ENCODE measurements around the gene GSTA4.

The GSTA4 gene

DNA sequence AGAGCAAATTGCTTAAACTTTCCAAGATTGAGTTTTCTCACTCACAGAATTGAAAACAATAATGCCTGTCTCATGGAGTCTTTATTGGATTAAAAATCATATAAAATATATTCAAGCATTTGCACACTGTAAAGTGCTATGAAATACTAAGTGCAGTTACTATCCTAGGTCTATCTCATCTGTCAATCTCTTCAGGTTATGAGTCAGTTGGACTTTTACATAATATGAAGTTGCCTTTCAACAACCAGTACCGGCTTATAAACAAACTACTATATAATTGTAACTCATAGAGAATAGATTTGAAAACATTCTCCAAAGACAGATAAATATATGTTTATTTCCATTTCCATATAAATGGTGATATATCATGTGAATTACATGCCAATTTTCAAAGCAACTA, 20.4 kb upstream of the GSTA4 start:
- ChIA-PET POLR2A (no interaction called here), CTCF (interaction anchor here (1.4 kb wide), 1 partner anchor 10 kb away, joined by 3 read pairs; no protein-coding TSS in a partner anchor)
- no peak overlapping the region for H3K27ac ChIP-seq (ENCODE audit: extremely low read depth, low read depth, low read length)
- H3K4me3 ChIP-seq (ENCODE audit: low read depth, low read length), result no peak overlapping the region
- TF ChIP-seq ZNF214 (tag by site-specific recombination; IDR thresholded peaks at IDR 0.05; ENCODE audit: borderline replicate concordance) (no peak), ZNF76 (tag by site-specific recombination; IDR thresholded peaks at IDR 0.05; ENCODE audit: borderline replicate concordance, low read depth) (no peak), ZNF585B (tag by site-specific recombination; IDR thresholded peaks at IDR 0.05) (no peak), ZNF248 (tag by site-specific recombination; IDR thresholded peaks at IDR 0.05) (no peak), ZEB2 (tag by site-specific recombination; IDR thresholded peaks at IDR 0.05) (no peak), ZNF555 (tag by site-specific recombination; conservative IDR thresholded peaks at IDR 0.05) (no peak), ZNF354C (tag by site-specific recombination; IDR thresholded peaks at IDR 0.05; ENCODE audit: borderline replicate concordance, low read depth) (no peak), ZNF2 (tag by site-specific recombination; IDR thresholded peaks at IDR 0.05) (no peak), ZBTB1 (tag by site-specific recombination; IDR thresholded peaks at IDR 0.05) (no peak), ZNF114 (tag by site-specific recombination; IDR thresholded peaks at IDR 0.05) (no peak), ZNF433 (tag by site-specific recombination; IDR thresholded peaks at IDR 0.05; ENCODE audit: low read depth) (no peak), ZNF560 (tag by site-specific recombination; IDR thresholded peaks at IDR 0.05; ENCODE audit: borderline replicate concordance) (no peak), ZNF548 (tag by site-specific recombination; IDR thresholded peaks at IDR 0.05) (no peak)
- TF ChIP-seq, protein P1, sequence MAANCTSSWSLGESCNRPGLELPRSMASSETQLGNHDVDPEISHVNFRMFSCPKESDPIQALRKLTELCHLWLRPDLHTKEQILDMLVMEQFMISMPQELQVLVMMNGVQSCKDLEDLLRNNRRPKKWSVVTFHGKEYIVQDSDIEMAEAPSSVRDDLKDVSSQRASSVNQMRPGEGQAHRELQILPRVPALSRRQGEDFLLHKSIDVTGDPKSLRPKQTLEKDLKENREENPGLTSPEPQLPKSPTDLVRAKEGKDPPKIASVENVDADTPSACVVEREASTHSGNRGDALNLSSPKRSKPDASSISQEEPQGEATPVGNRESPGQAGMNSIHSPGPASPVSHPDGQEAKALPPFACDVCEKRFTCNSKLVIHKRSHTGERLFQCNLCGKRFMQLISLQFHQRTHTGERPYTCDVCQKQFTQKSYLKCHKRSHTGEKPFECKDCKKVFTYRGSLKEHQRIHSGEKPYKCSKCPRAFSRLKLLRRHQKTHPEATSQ (tag by site-specific recombination; IDR thresholded peaks at IDR 0.05), result no peak
- TF ChIP-seq, protein P2, sequence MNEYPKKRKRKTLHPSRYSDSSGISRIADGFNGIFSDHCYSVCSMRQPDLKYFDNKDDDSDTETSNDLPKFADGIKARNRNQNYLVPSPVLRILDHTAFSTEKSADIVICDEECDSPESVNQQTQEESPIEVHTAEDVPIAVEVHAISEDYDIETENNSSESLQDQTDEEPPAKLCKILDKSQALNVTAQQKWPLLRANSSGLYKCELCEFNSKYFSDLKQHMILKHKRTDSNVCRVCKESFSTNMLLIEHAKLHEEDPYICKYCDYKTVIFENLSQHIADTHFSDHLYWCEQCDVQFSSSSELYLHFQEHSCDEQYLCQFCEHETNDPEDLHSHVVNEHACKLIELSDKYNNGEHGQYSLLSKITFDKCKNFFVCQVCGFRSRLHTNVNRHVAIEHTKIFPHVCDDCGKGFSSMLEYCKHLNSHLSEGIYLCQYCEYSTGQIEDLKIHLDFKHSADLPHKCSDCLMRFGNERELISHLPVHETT (tag by site-specific recombination; IDR thresholded peaks at IDR 0.05), result no peak
- H3K4me1 ChIP-seq (ENCODE audit: control insufficient read depth, insufficient read depth, low read length), result no peaks in the 10 kb centered on the region
- no peaks in the 10 kb centered on the region for H3K9me3 ChIP-seq (ENCODE audit: control insufficient read depth, insufficient read depth, low read depth, low read length)
- peaks cover 15 to 52% of the 10 kb centered on the region in 2 experiments for H3K36me3 ChIP-seq (ENCODE audit: control insufficient read depth in 2 of 2, insufficient read depth in 1 of 2, low read length in 2 of 2)

DNA sequence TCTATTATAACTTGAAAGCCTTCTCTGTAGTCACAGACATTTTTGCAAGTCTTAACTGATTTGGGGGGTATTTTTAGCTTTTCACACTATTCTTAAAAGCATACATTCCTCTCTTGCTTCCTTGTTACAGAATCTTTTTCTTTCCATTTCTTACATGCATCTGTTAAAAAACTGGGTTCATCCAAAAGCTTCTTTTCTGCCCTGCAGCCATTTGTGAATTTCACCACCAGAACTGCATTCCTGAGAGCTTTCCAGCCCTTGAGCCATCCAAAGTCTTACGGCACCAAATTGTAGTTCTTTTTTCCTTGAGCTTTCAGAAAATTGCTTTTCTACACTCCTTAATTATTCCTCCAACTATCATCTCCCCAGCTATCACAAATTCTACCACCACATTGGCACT, 19.7 kb upstream of the GSTA4 start:
- H3K36me3 ChIP-seq (ENCODE audit: control insufficient read depth in 2 of 2, insufficient read depth in 1 of 2, low read length in 2 of 2), result peaks cover 17 to 60% of the 10 kb centered on the region in 2 experiments
- POLR2A ChIA-PET, result no interaction called here
- TF ChIP-seq ZNF140 (tag by site-specific recombination; IDR thresholded peaks at IDR 0.05), result no peak
- TF ChIP-seq GLIS2 (tag by site-specific recombination; IDR thresholded peaks at IDR 0.05), result no peak
- no peak for TF ChIP-seq ZNF146 (tag by site-specific recombination; IDR thresholded peaks at IDR 0.05)
- H3K4me3 ChIP-seq (ENCODE audit: low read depth, low read length), result no peak overlapping the region
- CTCF ChIA-PET, result interaction anchor here (1.4 kb wide), 1 partner anchor 9 kb away, joined by 3 read pairs; no protein-coding TSS in a partner anchor
- no peak overlapping the region for H3K27ac ChIP-seq (ENCODE audit: extremely low read depth, low read depth, low read length)
- H3K9me3 ChIP-seq (ENCODE audit: control insufficient read depth, insufficient read depth, low read depth, low read length), result no peaks in the 10 kb centered on the region
- no peaks in the 10 kb centered on the region for H3K4me1 ChIP-seq (ENCODE audit: control insufficient read depth, insufficient read depth, low read length)

DNA sequence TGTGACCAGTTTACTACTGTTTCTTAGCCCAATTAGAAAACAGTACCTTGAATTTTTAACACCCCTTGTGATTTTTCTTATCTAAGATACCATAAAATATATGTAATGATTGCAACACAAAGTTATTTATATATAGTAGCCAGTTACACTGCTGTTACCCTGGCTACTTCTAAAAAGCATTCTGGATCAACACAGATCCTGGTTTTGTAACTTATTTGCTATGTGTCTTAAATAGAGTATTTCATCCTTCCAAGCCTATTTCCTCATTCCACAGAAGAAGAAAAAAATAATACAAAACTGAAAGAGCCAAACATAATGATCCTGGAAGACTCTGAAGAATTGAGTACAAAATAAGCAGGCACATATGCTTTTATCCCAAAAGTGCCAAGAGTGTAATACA, 19.0 kb upstream of the GSTA4 start:
- CTCF ChIA-PET, result interaction anchor here (1.4 kb wide), 1 partner anchor 8 kb away, joined by 3 read pairs; no protein-coding TSS in a partner anchor
- TF ChIP-seq ZNF302 (tag by site-specific recombination; IDR thresholded peaks at IDR 0.05; ENCODE audit: low read depth) (no peak), ZNF426 (tag by site-specific recombination; IDR thresholded peaks at IDR 0.05) (no peak), ZNF621 (tag by site-specific recombination; IDR thresholded peaks at IDR 0.05) (no peak), ZNF214 (tag by site-specific recombination; IDR thresholded peaks at IDR 0.05; ENCODE audit: borderline replicate concordance) (no peak), ZNF292 (tag by site-specific recombination; IDR thresholded peaks at IDR 0.05; ENCODE audit: borderline replicate concordance, low read depth) (no peak), ZNF658 (tag by site-specific recombination; IDR thresholded peaks at IDR 0.05) (no peak)
- TF ChIP-seq, protein P3, sequence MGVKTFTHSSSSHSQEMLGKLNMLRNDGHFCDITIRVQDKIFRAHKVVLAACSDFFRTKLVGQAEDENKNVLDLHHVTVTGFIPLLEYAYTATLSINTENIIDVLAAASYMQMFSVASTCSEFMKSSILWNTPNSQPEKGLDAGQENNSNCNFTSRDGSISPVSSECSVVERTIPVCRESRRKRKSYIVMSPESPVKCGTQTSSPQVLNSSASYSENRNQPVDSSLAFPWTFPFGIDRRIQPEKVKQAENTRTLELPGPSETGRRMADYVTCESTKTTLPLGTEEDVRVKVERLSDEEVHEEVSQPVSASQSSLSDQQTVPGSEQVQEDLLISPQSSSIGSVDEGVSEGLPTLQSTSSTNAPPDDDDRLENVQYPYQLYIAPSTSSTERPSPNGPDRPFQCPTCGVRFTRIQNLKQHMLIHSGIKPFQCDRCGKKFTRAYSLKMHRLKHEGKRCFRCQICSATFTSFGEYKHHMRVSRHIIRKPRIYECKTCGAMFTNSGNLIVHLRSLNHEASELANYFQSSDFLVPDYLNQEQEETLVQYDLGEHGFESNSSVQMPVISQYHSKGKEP (tag by site-specific recombination; IDR thresholded peaks at IDR 0.05), result no peak
- TF ChIP-seq, protein P1 (tag by site-specific recombination; IDR thresholded peaks at IDR 0.05), result no peak

More for the DNA sequence above, 19.0 kb upstream of the GSTA4 start:
- POLR2A ChIA-PET, result no interaction called here
- no peaks in the 10 kb centered on the region for H3K9me3 ChIP-seq (ENCODE audit: control insufficient read depth, insufficient read depth, low read depth, low read length)
- no peak overlapping the region for H3K27ac ChIP-seq (ENCODE audit: extremely low read depth, low read depth, low read length)
- H3K4me3 ChIP-seq (ENCODE audit: low read depth, low read length), result no peak overlapping the region
- no peaks in the 10 kb centered on the region for H3K4me1 ChIP-seq (ENCODE audit: control insufficient read depth, insufficient read depth, low read length)
- H3K36me3 ChIP-seq (ENCODE audit: control insufficient read depth in 2 of 2, insufficient read depth in 1 of 2, low read length in 2 of 2), result peaks cover 19 to 67% of the 10 kb centered on the region in 2 experiments
